ENCODE measurements around the gene NUAK2.

The NUAK2 gene

GRCh38 chr1:205271277-205271676, 50.3 kb downstream of the NUAK2 start:
- DNase-seq (ENCODE audit: low spot score) (no peak), ATAC-seq (ENCODE audit: low read depth) (no peak)
- no peak overlapping the region for H3K4me3 ChIP-seq (ENCODE audit: severe bottlenecking)
- H3K4me1 ChIP-seq (ENCODE audit: insufficient read depth, poor library complexity, severe bottlenecking), result peaks cover 4% of the 10 kb centered on the region
- H3K27ac ChIP-seq (ENCODE audit: poor library complexity, severe bottlenecking), result no peak overlapping the region
- no peaks in the 10 kb centered on the region for H3K36me3 ChIP-seq (ENCODE audit: low read depth)
- H3K27me3 ChIP-seq (ENCODE audit: insufficient read depth, poor library complexity, severe bottlenecking), result no peaks in the 10 kb centered on the region
- TF ChIP-seq CTCF (IDR thresholded peaks at IDR 0.05; ENCODE audit: poor library complexity, severe bottlenecking), result no peak
- H3K9me3 ChIP-seq (ENCODE audit: severe bottlenecking), result no peaks in the 10 kb centered on the region

GRCh38 chr1:205270764-205271163, 50.8 kb downstream of the NUAK2 start:
- DNase-seq (ENCODE audit: low spot score) (no peak), ATAC-seq (ENCODE audit: low read depth) (peak; percentile 38; the same call in 2 of the 3 replicates)
- H3K27ac ChIP-seq (ENCODE audit: poor library complexity, severe bottlenecking), result no peak overlapping the region
- no peak for TF ChIP-seq CTCF (IDR thresholded peaks at IDR 0.05; ENCODE audit: poor library complexity, severe bottlenecking)
- no peak overlapping the region for H3K4me3 ChIP-seq (ENCODE audit: severe bottlenecking)
- H3K36me3 ChIP-seq (ENCODE audit: low read depth), result no peaks in the 10 kb centered on the region
- no peaks in the 10 kb centered on the region for H3K27me3 ChIP-seq (ENCODE audit: insufficient read depth, poor library complexity, severe bottlenecking)
- H3K9me3 ChIP-seq (ENCODE audit: severe bottlenecking), result no peaks in the 10 kb centered on the region
- no peaks in the 10 kb centered on the region for H3K4me1 ChIP-seq (ENCODE audit: insufficient read depth, poor library complexity, severe bottlenecking)

- no peak for ATAC-seq (ENCODE audit: low read depth)
- no peak for TF ChIP-seq CTCF (IDR thresholded peaks at IDR 0.05; ENCODE audit: poor library complexity, severe bottlenecking)
- Histone ChIP-seq H3K27ac (ENCODE audit: poor library complexity, severe bottlenecking) (no peak overlapping the region), H3K4me1 (ENCODE audit: insufficient read depth, poor library complexity, severe bottlenecking) (no peaks in the 10 kb centered on the region), H3K4me3 (ENCODE audit: severe bottlenecking) (no peak overlapping the region), H3K36me3 (ENCODE audit: low read depth) (no peaks in the 10 kb centered on the region), H3K27me3 (ENCODE audit: insufficient read depth, poor library complexity, severe bottlenecking) (no peaks in the 10 kb centered on the region), H3K9me3 (ENCODE audit: severe bottlenecking) (no peaks in the 10 kb centered on the region)
- DNase-seq (ENCODE audit: low spot score), result no peak
Measured at GRCh38 chr1:205270271-205270670, 51.3 kb downstream of the NUAK2 start.

- no peak for TF ChIP-seq CTCF (IDR thresholded peaks at IDR 0.05; ENCODE audit: poor library complexity, severe bottlenecking)
- Histone ChIP-seq H3K27ac (ENCODE audit: poor library complexity, severe bottlenecking) (no peak overlapping the region), H3K4me3 (ENCODE audit: severe bottlenecking) (no peak overlapping the region), H3K27me3 (ENCODE audit: insufficient read depth, poor library complexity, severe bottlenecking) (no peaks in the 10 kb centered on the region), H3K4me1 (ENCODE audit: insufficient read depth, poor library complexity, severe bottlenecking) (no peaks in the 10 kb centered on the region), H3K36me3 (ENCODE audit: low read depth) (no peaks in the 10 kb centered on the region), H3K9me3 (ENCODE audit: severe bottlenecking) (no peaks in the 10 kb centered on the region)
- ATAC-seq (ENCODE audit: low read depth), result no peak
- DNase-seq (ENCODE audit: low spot score), result no peak
Measured at GRCh38 chr1:205269711-205270110, 51.8 kb downstream of the NUAK2 start.

DNA sequence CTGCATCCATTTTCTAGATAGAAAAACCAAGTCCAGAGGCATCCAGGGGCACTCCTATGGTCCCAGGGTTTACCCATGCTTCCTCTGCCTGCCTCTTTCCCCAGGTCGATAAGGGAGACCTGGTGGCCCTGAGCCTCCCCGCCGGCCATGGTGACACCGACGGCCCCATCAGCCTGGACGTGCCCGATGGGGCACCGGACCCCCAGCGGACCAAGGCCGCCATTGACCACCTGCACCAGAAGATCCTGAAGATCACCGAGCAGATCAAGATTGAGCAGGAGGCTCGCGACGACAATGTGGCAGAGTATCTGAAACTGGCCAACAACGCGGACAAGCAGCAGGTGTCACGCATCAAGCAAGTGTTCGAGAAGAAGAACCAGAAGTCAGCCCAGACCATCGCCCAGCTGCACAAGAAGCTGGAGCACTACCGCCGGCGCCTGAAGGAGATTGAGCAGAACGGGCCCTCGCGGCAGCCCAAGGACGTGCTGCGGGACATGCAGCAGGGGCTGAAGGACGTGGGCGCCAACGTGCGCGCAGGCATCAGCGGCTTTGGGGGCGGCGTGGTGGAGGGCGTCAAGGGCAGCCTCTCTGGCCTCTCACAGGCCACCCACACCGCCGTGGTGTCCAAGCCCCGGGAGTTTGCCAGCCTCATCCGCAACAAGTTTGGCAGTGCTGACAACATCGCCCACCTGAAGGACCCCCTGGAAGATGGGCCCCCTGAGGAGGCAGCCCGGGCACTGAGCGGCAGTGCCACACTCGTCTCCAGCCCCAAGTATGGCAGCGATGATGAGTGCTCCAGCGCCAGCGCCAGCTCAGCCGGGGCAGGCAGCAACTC, 52.5 kb downstream of the NUAK2 start:
- Histone ChIP-seq H3K4me1 (ENCODE audit: insufficient read depth, poor library complexity, severe bottlenecking) (no peaks in the 10 kb centered on the region), H3K27ac (ENCODE audit: poor library complexity, severe bottlenecking) (no peak overlapping the region), H3K4me3 (ENCODE audit: severe bottlenecking) (no peak overlapping the region), H3K36me3 (ENCODE audit: low read depth) (no peaks in the 10 kb centered on the region), H3K27me3 (ENCODE audit: insufficient read depth, poor library complexity, severe bottlenecking) (no peaks in the 10 kb centered on the region), H3K9me3 (ENCODE audit: severe bottlenecking) (no peaks in the 10 kb centered on the region)
- no peak for ATAC-seq (ENCODE audit: low read depth)
- no peak for DNase-seq (ENCODE audit: low spot score)
- TF ChIP-seq CTCF (IDR thresholded peaks at IDR 0.05; ENCODE audit: poor library complexity, severe bottlenecking), result no peak
